Brain microvascular endothelial cell (primary cell): ENCODE results near the gene RAB6A.
"Not testable (repeated sequence)": the region's sequence is repeated elsewhere in the genome, so short reads cannot be mapped to it uniquely, and the experiment has no call there.

ENCODE experiments used
- DNase-seq: peaks from one replicate; pipeline ENCODE4 v3.0.0-alpha.2; 2020
- H3K27ac ChIP-seq: fragments of 250-450 bp; sonication (Bioruptor Pico); 2 replicates; pipeline ENCODE4 v1.5.1; 2020; ENCODE audit warnings: mild to moderate bottlenecking, moderate library complexity
- H3K27me3 ChIP-seq: fragments of 250-450 bp; sonication (Bioruptor Pico); replicated peaks from 2 replicates; pipeline ENCODE4 v1.5.1; 2020; ENCODE audit warnings: mild to moderate bottlenecking
- H3K36me3 ChIP-seq: fragments of 250-450 bp; sonication (Bioruptor Pico); replicated peaks from 2 replicates; pipeline ENCODE4 v1.5.1; 2020; ENCODE audit warnings: mild to moderate bottlenecking
- H3K4me3 ChIP-seq: 2 replicates; pipeline ENCODE4 v1.5.1; 2011; ENCODE audit warnings: low read depth, mild to moderate bottlenecking, control low read depth, low read length, moderate library complexity
- in situ Hi-C: cut with HindIII; loops from 2 replicates; pipeline ENCODE4 v1.10.0; 2017; ENCODE audit warnings: low sequenced_read_pairs, low pct_ligation_motif_present
- TF ChIP-seq, protein P1 (sequence below): IDR thresholded peaks from 2 replicates; pipeline ENCODE4 v1.5.1; 2011; ENCODE audit warnings: low read depth, mild to moderate bottlenecking, moderate library complexity, low read length, control low read depth, inconsistent platforms; ENCODE audit errors: missing control alignments

Gene RAB6A

DNA sequence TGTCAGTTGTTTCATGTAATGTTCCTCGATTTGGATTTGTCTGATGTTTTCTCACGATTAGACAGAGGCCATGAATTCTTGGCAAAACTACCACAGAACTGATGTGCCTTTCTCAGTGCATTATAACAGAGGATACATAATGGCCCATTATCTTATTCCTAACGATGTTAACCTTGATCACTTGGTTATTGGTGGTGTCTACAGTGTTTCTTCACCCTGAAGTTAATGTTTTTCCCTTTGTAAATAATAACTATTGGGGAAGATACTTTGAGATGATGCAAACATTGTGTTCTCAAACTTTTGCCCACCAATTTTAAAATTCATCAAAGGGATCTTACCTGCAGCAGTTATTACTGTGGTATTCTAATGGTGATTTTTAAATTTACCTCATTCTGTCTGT, 13.1 kb downstream of the RAB6A start:
- no peaks in the 10 kb centered on the region for H3K36me3 ChIP-seq
- H3K27ac ChIP-seq, result no peak overlapping the region
- in situ Hi-C loops, result no loop called here
- H3K4me3 ChIP-seq, result no peak overlapping the region
- DNase-seq, result no peak
- H3K27me3 ChIP-seq, result no peaks in the 10 kb centered on the region
- TF ChIP-seq, protein P1, sequence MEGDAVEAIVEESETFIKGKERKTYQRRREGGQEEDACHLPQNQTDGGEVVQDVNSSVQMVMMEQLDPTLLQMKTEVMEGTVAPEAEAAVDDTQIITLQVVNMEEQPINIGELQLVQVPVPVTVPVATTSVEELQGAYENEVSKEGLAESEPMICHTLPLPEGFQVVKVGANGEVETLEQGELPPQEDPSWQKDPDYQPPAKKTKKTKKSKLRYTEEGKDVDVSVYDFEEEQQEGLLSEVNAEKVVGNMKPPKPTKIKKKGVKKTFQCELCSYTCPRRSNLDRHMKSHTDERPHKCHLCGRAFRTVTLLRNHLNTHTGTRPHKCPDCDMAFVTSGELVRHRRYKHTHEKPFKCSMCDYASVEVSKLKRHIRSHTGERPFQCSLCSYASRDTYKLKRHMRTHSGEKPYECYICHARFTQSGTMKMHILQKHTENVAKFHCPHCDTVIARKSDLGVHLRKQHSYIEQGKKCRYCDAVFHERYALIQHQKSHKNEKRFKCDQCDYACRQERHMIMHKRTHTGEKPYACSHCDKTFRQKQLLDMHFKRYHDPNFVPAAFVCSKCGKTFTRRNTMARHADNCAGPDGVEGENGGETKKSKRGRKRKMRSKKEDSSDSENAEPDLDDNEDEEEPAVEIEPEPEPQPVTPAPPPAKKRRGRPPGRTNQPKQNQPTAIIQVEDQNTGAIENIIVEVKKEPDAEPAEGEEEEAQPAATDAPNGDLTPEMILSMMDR, result no peak

DNA sequence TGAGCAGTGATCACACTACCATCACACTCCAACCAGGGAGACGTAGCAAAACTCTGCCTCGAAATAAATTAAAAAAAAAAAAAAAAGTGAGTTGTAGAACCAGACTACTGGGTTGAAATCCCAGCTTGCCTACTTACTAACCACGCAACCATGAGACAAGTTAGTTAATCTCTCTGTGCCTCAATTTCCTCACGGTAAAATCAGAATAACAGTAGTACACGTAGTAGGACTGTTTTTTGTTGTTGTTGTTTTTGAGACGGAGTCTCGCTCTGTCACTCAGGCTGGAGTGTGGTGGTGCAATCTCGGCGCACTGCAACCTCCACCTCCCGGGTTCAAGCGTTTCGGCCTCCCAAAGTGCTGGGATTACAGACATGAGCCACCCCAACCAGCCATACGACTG, 14.2 kb downstream of the RAB6A start:
- Histone ChIP-seq H3K27me3 (no peaks in the 10 kb centered on the region), H3K27ac (no peak overlapping the region), H3K36me3 (no peaks in the 10 kb centered on the region), H3K4me3 (no peak overlapping the region)
- TF ChIP-seq, protein P1, result no peak
- in situ Hi-C loops, result no loop called here
- no peak for DNase-seq

DNA sequence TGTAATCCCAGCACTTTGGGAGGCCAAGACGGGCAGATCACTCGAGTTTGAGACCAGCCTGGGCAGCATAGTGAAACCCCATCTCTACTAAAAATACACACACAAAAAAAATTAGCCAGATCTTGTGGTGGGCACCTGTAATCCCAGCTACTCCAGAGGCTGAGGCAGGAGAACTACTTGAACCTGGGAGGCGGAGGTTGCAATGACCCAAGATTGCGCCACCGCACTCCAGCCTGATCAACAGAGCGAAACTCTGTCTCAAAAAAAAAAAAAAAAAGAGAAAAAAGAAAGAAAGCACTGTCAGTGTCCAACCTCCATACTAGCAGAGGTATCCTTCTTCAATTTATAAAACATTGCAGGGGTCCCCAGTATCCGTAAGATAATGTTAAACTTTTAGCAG, 17.8 kb downstream of the RAB6A start:
- TF ChIP-seq, protein P1, result no peak
- in situ Hi-C loops, result no loop called here
- Histone ChIP-seq H3K4me3 (no peak overlapping the region), H3K36me3 (peaks cover 2% of the 10 kb centered on the region), H3K27me3 (no peaks in the 10 kb centered on the region), H3K27ac (no peak overlapping the region)
- no peak for DNase-seq

DNA sequence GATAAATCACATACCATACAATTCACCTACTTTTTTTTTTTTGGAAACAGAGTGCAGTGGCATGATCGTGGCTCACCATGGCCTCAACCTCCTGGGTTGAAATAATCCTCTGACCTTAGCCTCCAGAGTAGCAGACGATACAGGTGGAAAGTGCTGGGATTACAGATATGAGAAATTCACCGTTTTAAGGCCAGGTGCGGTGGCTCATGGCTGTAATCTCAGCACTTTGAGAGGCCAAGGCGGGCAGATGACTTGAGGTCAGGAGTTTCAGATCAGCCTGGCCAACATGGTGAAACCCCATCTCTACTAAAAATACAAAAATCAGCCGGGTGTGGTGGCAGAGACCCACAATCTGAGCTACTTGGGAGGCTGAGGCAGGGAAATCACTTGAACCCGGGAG, 24.9 kb downstream of the RAB6A start:
- H3K27me3 ChIP-seq, DNase-seq, in situ Hi-C loops, H3K36me3 ChIP-seq, H3K27ac ChIP-seq, H3K4me3 ChIP-seq: not testable (repeated sequence)

DNA sequence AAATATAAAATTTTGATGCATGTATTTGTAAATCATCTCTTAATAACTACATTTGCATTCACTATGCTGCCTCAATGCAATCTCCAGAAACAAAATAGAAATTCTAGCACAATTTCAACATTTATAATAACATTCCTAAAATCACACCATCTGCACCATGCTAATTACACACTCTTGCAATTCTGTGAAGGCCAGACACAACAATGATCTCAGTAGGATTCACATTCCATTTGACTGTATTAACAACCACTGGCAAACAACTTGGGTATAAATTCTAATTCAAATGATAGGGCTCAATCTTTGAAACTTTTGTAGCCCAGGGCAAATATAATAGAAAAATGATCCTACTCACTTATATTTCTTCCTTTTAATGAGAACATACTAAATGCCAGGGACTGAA, 25.9 kb downstream of the RAB6A start:
- peaks cover 2% of the 10 kb centered on the region for H3K36me3 ChIP-seq
- TF ChIP-seq, protein P1, result no peak
- in situ Hi-C loops, result no loop called here
- H3K27ac ChIP-seq, result no peak overlapping the region
- no peaks in the 10 kb centered on the region for H3K27me3 ChIP-seq
- no peak overlapping the region for H3K4me3 ChIP-seq
- DNase-seq, result no peak

DNA sequence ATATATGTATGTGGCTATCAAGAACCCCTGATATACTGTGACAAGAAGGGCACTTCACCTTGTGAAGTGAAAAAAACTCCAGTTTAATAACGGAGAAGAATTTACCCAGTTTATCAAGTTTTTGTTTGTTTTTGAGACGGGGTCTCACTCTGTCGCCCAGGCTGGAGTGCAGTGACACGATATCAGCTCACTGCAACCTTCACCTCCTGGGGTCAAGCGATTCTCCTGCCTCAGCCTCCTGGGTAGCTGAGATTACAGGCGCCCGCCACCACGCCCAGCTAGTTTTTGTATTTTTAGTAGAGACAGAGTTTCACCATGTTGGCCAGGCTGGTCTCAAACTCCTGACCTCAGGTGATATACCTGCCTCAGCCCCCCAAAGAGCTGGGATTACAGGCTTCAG, 26.9 kb downstream of the RAB6A start:
- H3K4me3 ChIP-seq, H3K27ac ChIP-seq, H3K27me3 ChIP-seq, H3K36me3 ChIP-seq, in situ Hi-C loops, DNase-seq: not testable (repeated sequence)

DNA sequence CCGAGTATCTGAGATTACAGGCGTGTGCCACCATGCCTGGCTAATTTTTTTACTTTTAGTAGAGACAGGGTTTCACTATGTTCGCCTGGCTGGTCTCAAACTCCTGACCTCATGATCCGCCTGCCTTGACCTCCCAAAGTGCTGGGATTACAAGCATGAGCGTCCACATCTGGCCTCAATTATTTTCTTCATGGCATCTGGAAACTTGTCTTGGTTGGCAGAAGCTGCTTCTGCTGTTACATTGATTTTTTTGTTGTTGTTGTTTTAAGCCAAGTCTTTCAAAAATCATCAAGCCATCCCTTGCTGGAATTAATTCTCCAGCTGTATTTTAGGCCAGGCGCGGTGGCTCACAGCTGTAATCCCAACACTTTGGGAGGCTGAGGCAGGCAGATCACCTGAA, 27.9 kb downstream of the RAB6A start:
- H3K4me3 ChIP-seq, DNase-seq, H3K36me3 ChIP-seq, in situ Hi-C loops, H3K27ac ChIP-seq, H3K27me3 ChIP-seq: not testable (repeated sequence)
